ENCODE measurements around the gene ANGEL1. TPM values are rescaled to one million over a fixed set of nuclear protein-coding genes. Genes with fewer than 3 reads are reported as not detected.

The ANGEL1 gene
- total RNA-seq, 3 donors from 2014 or later = 12.5 to 17.3 (median 14.4) TPM

- H3K27me3 Mint-ChIP-seq (ENCODE audit: low read depth) = peaks cover 13% of the 10 kb centered on the region
- no peak overlapping the region for H3K4me3 Mint-ChIP-seq
- H3K4me1 Mint-ChIP-seq (ENCODE audit: low read depth) = peaks cover under 1% of the 10 kb centered on the region
- H3K36me3 Mint-ChIP-seq (ENCODE audit: insufficient read depth) = no peaks in the 10 kb centered on the region
- ATAC-seq (no peak), DNase-seq (no peak)
- H3K9me3 Mint-ChIP-seq = no peaks in the 10 kb centered on the region
Measured at GRCh38 chr14:76755610-76756370, 56.9 kb downstream of the ANGEL1 start.

GRCh38 chr14:76754586-76754985, 58.1 kb downstream of the ANGEL1 start:
- Mint-ChIP-seq H3K27me3 (ENCODE audit: low read depth) (peaks cover 8% of the 10 kb centered on the region), H3K9me3 (no peaks in the 10 kb centered on the region), H3K4me1 (ENCODE audit: low read depth) (no peaks in the 10 kb centered on the region), H3K4me3 (no peak overlapping the region), H3K36me3 (ENCODE audit: insufficient read depth) (no peaks in the 10 kb centered on the region)
- DNase-seq (no peak), ATAC-seq (no peak)

DNA sequence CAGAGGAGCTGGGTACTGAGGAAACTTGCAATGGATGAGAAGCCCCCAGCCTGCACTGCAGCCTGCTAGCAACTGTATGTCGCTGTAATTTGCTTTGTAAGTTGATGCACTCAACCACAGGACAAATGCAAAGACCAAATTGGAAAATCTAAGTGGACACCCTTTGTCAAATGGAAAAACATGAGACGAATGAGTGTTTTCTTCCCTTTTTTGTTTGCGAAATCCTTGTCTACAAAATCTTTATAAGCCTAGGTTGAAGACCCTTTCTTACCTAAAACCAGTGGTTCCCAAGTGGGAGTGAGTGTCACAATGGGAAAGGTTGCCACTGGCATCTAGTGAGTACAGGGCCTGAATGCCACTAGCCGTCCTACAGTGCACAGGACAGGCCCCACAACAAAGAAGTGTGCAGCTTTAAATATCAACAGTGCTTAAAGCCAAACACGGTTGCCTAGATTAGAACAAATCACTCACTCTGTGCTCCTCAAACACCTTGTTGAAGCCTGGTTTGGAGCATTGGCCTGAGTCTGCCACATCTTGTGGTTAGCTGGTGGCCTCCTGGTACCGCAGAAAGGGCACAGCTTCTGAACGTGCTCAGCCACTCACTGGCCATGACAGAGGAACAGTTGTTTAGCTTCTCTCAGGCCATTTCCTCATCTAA, 59.0 kb downstream of the ANGEL1 start:
- peaks cover 8% of the 10 kb centered on the region for H3K27me3 Mint-ChIP-seq (ENCODE audit: low read depth)
- DNase-seq (no peak), ATAC-seq (no peak)
- no peaks in the 10 kb centered on the region for H3K4me1 Mint-ChIP-seq (ENCODE audit: low read depth)
- no peak overlapping the region for H3K4me3 Mint-ChIP-seq
- H3K9me3 Mint-ChIP-seq = no peaks in the 10 kb centered on the region
- no peaks in the 10 kb centered on the region for H3K36me3 Mint-ChIP-seq (ENCODE audit: insufficient read depth)

- Mint-ChIP-seq H3K4me1 (ENCODE audit: low read depth) (no peaks in the 10 kb centered on the region), H3K4me3 (no peak overlapping the region), H3K9me3 (no peaks in the 10 kb centered on the region), H3K27me3 (ENCODE audit: low read depth) (peaks cover 3% of the 10 kb centered on the region), H3K36me3 (ENCODE audit: insufficient read depth) (no peaks in the 10 kb centered on the region)
- DNase-seq (no peak), ATAC-seq (no peak)
Measured at GRCh38 chr14:76752744-76753143, 59.9 kb downstream of the ANGEL1 start.

DNA sequence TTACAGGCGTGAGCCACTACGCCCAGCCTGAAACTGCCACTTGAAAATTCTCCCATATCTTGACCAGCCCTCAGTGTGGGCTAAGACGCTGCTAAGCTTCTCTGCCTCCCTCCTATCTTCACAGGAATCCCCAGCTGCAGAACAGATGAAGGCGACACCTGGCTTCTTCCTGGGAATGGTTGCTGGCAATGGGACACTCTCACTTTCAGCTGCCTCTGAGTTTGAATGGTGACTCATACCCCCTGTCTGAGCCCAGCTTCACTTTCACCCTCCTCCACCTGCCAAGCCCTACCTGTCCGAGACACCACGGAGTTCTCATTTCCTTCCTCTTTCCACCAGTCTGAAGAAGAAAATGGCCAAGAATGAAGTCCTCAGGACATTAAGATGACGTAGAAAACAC, 69.7 kb downstream of the ANGEL1 start:
- DNase-seq (no peak), ATAC-seq (no peak)
- Mint-ChIP-seq H3K27me3 (ENCODE audit: low read depth) (peaks cover 37% of the 10 kb centered on the region), H3K9me3 (peaks cover 25% of the 10 kb centered on the region), H3K4me3 (no peak overlapping the region), H3K4me1 (ENCODE audit: low read depth) (no peaks in the 10 kb centered on the region), H3K36me3 (ENCODE audit: insufficient read depth) (peaks cover 3% of the 10 kb centered on the region)

GRCh38 chr14:76742185-76742584, 70.5 kb downstream of the ANGEL1 start:
- H3K27me3 Mint-ChIP-seq (ENCODE audit: low read depth) = peaks cover 36% of the 10 kb centered on the region
- ATAC-seq (no peak), DNase-seq (no peak)
- H3K4me3 Mint-ChIP-seq = no peak overlapping the region
- peaks cover 3% of the 10 kb centered on the region for H3K36me3 Mint-ChIP-seq (ENCODE audit: insufficient read depth)
- H3K9me3 Mint-ChIP-seq = peaks cover 25% of the 10 kb centered on the region
- H3K4me1 Mint-ChIP-seq (ENCODE audit: low read depth) = no peaks in the 10 kb centered on the region

DNA sequence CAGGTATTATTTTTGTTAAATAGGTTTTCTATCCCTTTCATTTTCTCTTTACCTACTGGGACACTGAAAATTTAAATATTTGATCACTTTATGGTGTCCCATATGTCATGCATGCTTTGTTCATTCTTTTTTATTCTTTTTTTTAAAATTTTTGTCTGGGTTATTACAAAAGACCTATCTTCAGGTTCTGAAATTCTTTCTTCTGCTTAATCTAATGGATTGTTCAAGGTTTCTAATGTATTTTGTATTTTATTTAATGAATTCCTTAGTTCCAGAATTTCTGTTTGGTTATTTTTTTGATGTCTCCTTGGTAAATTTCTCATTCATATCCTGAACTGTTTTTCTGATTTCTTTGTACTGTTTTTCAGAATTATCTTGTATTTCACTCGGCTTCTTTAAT, 71.6 kb downstream of the ANGEL1 start:
- peaks cover 3% of the 10 kb centered on the region for H3K36me3 Mint-ChIP-seq (ENCODE audit: insufficient read depth)
- H3K9me3 Mint-ChIP-seq = peaks cover 25% of the 10 kb centered on the region
- ATAC-seq (no peak), DNase-seq (no peak)
- no peak overlapping the region for H3K4me3 Mint-ChIP-seq
- H3K27me3 Mint-ChIP-seq (ENCODE audit: low read depth) = peaks cover 36% of the 10 kb centered on the region
- no peaks in the 10 kb centered on the region for H3K4me1 Mint-ChIP-seq (ENCODE audit: low read depth)

Other genes starting within 250 kb of the ANGEL1 start
- 1 to 10 TPM; 1.8 to 2.6 (median 2.2) TPM for gene VASH1, start 51.4 kb downstream of the ANGEL1 start, total RNA-seq
- gene LRRC74A, start 13.5 kb upstream of the ANGEL1 start, total RNA-seq = not detected
- 10 to 100 TPM; 29.5 to 37.1 (median 32.7) TPM for gene IRF2BPL, start 215.8 kb upstream of the ANGEL1 start, total RNA-seq